SK-N-SH (cell line): ENCODE results near the gene TGM4. TPM values are rescaled to one million over a fixed set of nuclear protein-coding genes. Genes with fewer than 3 reads are reported as not detected.

Source experiments
- CTCF ChIA-PET: fragments of 300-600, 350-600 bp; formaldehyde crosslinking; extraction: SDS; loops from one replicate; lab custom pipeline; 2021; lab: Yijun Ruan, JAX
- POLR2A ChIA-PET: fragments of 350-600 bp; sonication (Branson Sonifier 250); formaldehyde crosslinking; extraction: SDS; loops from one replicate; lab custom pipeline; 2020; ENCODE audit warnings: antibody characterized with exemption, inconsistent platforms; lab: Yijun Ruan, JAX
- DNase-seq: peaks from one replicate; pipeline ENCODE4 v3.0.0; 2012
- H2AFZ ChIP-seq: fragments of 200-600 bp; sonication (generic); 2 replicates; pipeline ENCODE4 v1.8.1; 2016; ENCODE audit warnings: antibody characterized with exemption, mild to moderate bottlenecking, low read depth
- H3F3A ChIP-seq: fragments of 200-600 bp; sonication (generic); replicated peaks from 2 replicates; pipeline ENCODE3; 2016; ENCODE audit warnings: antibody characterized with exemption, mild to moderate bottlenecking; ENCODE audit not compliant: insufficient read depth
- H3K27ac ChIP-seq, 2 experiments: fragments of 200-500 bp in 1 of 2; fragments of 200-600 bp in 1 of 2; sonication (Bioruptor generic) in 1 of 2; sonication (generic), shearing (Covaris generic) in 1 of 2; 2 replicates each; pipeline versions ENCODE4 v1.5.1 to v1.6.1; 2014 to 2016; ENCODE audit warnings: low read depth in 2 of 2, inconsistent platforms in 1 of 2, low read length in 1 of 2, mild to moderate bottlenecking in 1 of 2, mixed read lengths in 1 of 2
- H3K27me3 ChIP-seq: fragments of 200-600 bp; sonication (generic), shearing (Covaris generic); 2 replicates; pipeline ENCODE4 v1.6.1; 2016; ENCODE audit warnings: mixed run types; ENCODE audit not compliant: insufficient read depth
- H3K36me3 ChIP-seq, 2 experiments: fragments of 200-500 bp in 1 of 2; fragments of 200-600 bp in 1 of 2; sonication (Bioruptor generic) in 1 of 2; sonication (generic) in 1 of 2; replicated peaks in 1 of 2; 2 replicates each; pipeline versions ENCODE3 to v1.5.1; 2014 to 2016; ENCODE audit warnings: low read length in 1 of 2, mild to moderate bottlenecking in 1 of 2; ENCODE audit not compliant: insufficient read depth in 2 of 2, control insufficient read depth in 1 of 2
- H3K4me1 ChIP-seq, 2 experiments: fragments of 200-500 bp in 1 of 2; fragments of 200-600 bp in 1 of 2; sonication (Bioruptor generic) in 1 of 2; sonication (generic), shearing (Covaris generic) in 1 of 2; 2 replicates each; pipeline versions ENCODE4 v1.5.1 to v1.6.1; 2014 to 2016; ENCODE audit warnings: low read depth in 1 of 2, low read length in 1 of 2, mixed run types in 1 of 2; ENCODE audit not compliant: insufficient read depth in 2 of 2, control insufficient read depth in 1 of 2
- H3K4me2 ChIP-seq: fragments of 200-600 bp; sonication (generic), shearing (Covaris generic); 2 replicates; pipeline ENCODE4 v1.6.1; 2017; ENCODE audit warnings: mixed run types
- H3K4me3 ChIP-seq, 2 experiments: fragments of 200-500 bp in 1 of 2; fragments of 200-600 bp in 1 of 2; sonication (Bioruptor generic) in 1 of 2; sonication (generic), shearing (Covaris generic) in 1 of 2; 2 replicates each; pipeline versions ENCODE4 v1.5.1 to v1.8.1; 2014 to 2016; ENCODE audit warnings: low read depth in 2 of 2, inconsistent platforms in 1 of 2, low read length in 1 of 2, mild to moderate bottlenecking in 1 of 2, mixed read lengths in 1 of 2, moderate library complexity in 1 of 2
- H3K79me2 ChIP-seq: fragments of 200-600 bp; sonication (generic); 2 replicates; pipeline ENCODE4 v1.8.1; 2017; ENCODE audit warnings: mild to moderate bottlenecking; ENCODE audit not compliant: insufficient read depth
- H3K9ac ChIP-seq: fragments of 200-600 bp; sonication (generic); 2 replicates; pipeline ENCODE4 v1.6.1; 2017; ENCODE audit warnings: mixed run types
- H3K9me2 ChIP-seq: fragments of 200-600 bp; sonication (generic); 2 replicates; pipeline ENCODE4 v1.6.1; 2017; ENCODE audit warnings: mixed run types
- H3K9me3 ChIP-seq: fragments of 200-600 bp; sonication (generic); 2 replicates; pipeline ENCODE4 v1.6.1; 2017; ENCODE audit warnings: mixed run types, mild to moderate bottlenecking, moderate library complexity
- H4K20me1 ChIP-seq: fragments of 200-600 bp; sonication (generic); 2 replicates; pipeline ENCODE4 v1.6.1; 2017; ENCODE audit warnings: mild to moderate bottlenecking, mixed run types; ENCODE audit not compliant: insufficient read depth
- FOXM1 ChIP-seq: IDR thresholded peaks from 2 replicates; pipeline ENCODE4 v1.4.0; 2012; ENCODE audit warnings: low read depth, mild to moderate bottlenecking
- GABPA ChIP-seq: IDR thresholded peaks from 2 replicates; pipeline ENCODE4 v1.4.0; 2012; ENCODE audit warnings: low read depth, mild to moderate bottlenecking
- JUND ChIP-seq: IDR thresholded peaks from 2 replicates; pipeline ENCODE4 v1.4.0; 2012
- MEF2A ChIP-seq: IDR thresholded peaks from 2 replicates; pipeline ENCODE4 v1.4.0; 2012; ENCODE audit warnings: low read depth, borderline replicate concordance
- RXRA ChIP-seq: IDR thresholded peaks from 2 replicates; pipeline ENCODE4 v1.4.0; 2012; ENCODE audit warnings: low read depth, mild to moderate bottlenecking, borderline replicate concordance
- WGBS: methylation state at CpG from one replicate; pipeline ENCODE4 v1.1.6; 2017; ENCODE audit warnings: low lambda C conversion rate; 5-methylcytosine and 5-hydroxymethylcytosine counted together
- polyA plus RNA-seq, 3 experiments: library from polyadenylated mRNA; depleted of rRNA; stranded (reverse); fragments of >200 nt; gene quantifications; 2 replicates each; pipeline ENCODE4 v1.2.3, GENCODE V29; 2012
- TF ChIP-seq, protein P1 (sequence below): fragments of 150-350 bp; IDR thresholded peaks from 2 replicates; pipeline ENCODE4 v1.6.1; 2017; ENCODE audit warnings: antibody characterized with exemption, low read length, low read depth, borderline replicate concordance
- TF ChIP-seq, protein P2 (sequence below): fragments of 150-350 bp; IDR thresholded peaks from 2 replicates; pipeline ENCODE4 v1.6.1; 2016; ENCODE audit warnings: mild to moderate bottlenecking, low read depth, low read length
- TF ChIP-seq, protein P3 (sequence below): IDR thresholded peaks from 2 replicates; pipeline ENCODE4 v1.4.0; 2012; ENCODE audit warnings: low read depth, borderline replicate concordance
- TF ChIP-seq, protein P4 (sequence below): IDR thresholded peaks from 2 replicates; pipeline ENCODE4 v1.6.1; 2012; ENCODE audit warnings: mild to moderate bottlenecking, low read depth, low read length, moderate library complexity

Gene TGM4
- polyA plus RNA-seq, 1 of the 3 experiments (the other 2 are of a cell fraction), result 0.12 TPM

DNA sequence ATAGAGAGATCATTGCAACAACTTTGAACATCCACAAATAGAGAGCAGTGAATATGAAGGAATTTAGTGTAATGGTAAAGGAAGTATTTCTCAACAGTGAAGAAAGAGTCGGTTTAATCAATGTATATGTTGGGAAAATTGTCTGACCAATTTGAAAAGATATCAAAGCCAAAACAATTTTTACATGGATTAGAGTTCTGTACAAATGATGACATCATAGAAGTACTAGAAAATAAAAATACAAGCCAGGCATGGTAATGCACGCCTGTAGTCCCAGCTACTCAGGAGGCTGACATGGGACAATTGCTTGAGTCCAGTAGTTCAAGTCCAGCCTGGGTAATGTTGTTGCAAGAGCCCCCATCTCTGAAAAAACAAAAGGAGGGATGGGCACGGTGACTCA lies 38.7 kb upstream of the TGM4 start:
- POLR2A ChIA-PET, result no interaction called here
- CTCF ChIA-PET, result interaction anchor here (1.8 kb wide), 1 partner anchor 10 kb away, joined by 5 read pairs; no protein-coding TSS in a partner anchor

More for the DNA sequence above, 38.7 kb upstream of the TGM4 start:
- no peaks in the 10 kb centered on the region for H3K79me2 ChIP-seq
- H2AFZ ChIP-seq, result no peak overlapping the region
- H3F3A ChIP-seq, result no peaks in the 10 kb centered on the region
- no peak overlapping the region for H3K9ac ChIP-seq
- no peaks in the 10 kb centered on the region for H4K20me1 ChIP-seq
- H3K4me3 ChIP-seq, result no peak overlapping the region
- no peaks in the 10 kb centered on the region for H3K9me2 ChIP-seq
- no peaks in the 10 kb centered on the region for H3K4me1 ChIP-seq
- H3K4me2 ChIP-seq, result no peak overlapping the region
- DNase-seq, result no peak
- H3K27ac ChIP-seq, result no peak overlapping the region
- H3K27me3 ChIP-seq, result no peaks in the 10 kb centered on the region
- peaks cover 13% of the 10 kb centered on the region; the same call in 1 of the 2 replicates for H3K9me3 ChIP-seq
- TF ChIP-seq, protein P1, sequence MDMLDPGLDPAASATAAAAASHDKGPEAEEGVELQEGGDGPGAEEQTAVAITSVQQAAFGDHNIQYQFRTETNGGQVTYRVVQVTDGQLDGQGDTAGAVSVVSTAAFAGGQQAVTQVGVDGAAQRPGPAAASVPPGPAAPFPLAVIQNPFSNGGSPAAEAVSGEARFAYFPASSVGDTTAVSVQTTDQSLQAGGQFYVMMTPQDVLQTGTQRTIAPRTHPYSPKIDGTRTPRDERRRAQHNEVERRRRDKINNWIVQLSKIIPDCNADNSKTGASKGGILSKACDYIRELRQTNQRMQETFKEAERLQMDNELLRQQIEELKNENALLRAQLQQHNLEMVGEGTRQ, result no peak
- no peak for TF ChIP-seq JUND
- no peak for TF ChIP-seq FOXM1
- TF ChIP-seq, protein P2, sequence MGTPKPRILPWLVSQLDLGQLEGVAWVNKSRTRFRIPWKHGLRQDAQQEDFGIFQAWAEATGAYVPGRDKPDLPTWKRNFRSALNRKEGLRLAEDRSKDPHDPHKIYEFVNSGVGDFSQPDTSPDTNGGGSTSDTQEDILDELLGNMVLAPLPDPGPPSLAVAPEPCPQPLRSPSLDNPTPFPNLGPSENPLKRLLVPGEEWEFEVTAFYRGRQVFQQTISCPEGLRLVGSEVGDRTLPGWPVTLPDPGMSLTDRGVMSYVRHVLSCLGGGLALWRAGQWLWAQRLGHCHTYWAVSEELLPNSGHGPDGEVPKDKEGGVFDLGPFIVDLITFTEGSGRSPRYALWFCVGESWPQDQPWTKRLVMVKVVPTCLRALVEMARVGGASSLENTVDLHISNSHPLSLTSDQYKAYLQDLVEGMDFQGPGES, result no peak
- no peak for TF ChIP-seq RXRA
- TF ChIP-seq MEF2A, result no peak
- TF ChIP-seq, protein P3, sequence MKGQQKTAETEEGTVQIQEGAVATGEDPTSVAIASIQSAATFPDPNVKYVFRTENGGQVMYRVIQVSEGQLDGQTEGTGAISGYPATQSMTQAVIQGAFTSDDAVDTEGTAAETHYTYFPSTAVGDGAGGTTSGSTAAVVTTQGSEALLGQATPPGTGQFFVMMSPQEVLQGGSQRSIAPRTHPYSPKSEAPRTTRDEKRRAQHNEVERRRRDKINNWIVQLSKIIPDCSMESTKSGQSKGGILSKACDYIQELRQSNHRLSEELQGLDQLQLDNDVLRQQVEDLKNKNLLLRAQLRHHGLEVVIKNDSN, result no peak
- TF ChIP-seq, protein P4, sequence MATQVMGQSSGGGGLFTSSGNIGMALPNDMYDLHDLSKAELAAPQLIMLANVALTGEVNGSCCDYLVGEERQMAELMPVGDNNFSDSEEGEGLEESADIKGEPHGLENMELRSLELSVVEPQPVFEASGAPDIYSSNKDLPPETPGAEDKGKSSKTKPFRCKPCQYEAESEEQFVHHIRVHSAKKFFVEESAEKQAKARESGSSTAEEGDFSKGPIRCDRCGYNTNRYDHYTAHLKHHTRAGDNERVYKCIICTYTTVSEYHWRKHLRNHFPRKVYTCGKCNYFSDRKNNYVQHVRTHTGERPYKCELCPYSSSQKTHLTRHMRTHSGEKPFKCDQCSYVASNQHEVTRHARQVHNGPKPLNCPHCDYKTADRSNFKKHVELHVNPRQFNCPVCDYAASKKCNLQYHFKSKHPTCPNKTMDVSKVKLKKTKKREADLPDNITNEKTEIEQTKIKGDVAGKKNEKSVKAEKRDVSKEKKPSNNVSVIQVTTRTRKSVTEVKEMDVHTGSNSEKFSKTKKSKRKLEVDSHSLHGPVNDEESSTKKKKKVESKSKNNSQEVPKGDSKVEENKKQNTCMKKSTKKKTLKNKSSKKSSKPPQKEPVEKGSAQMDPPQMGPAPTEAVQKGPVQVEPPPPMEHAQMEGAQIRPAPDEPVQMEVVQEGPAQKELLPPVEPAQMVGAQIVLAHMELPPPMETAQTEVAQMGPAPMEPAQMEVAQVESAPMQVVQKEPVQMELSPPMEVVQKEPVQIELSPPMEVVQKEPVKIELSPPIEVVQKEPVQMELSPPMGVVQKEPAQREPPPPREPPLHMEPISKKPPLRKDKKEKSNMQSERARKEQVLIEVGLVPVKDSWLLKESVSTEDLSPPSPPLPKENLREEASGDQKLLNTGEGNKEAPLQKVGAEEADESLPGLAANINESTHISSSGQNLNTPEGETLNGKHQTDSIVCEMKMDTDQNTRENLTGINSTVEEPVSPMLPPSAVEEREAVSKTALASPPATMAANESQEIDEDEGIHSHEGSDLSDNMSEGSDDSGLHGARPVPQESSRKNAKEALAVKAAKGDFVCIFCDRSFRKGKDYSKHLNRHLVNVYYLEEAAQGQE, result no peak
- TF ChIP-seq GABPA, result no peak
- 98% methylated on average over 3 of the region's 3 CpGs for WGBS
- peaks cover 7 to 47% of the 10 kb centered on the region in 2 experiments for H3K36me3 ChIP-seq
